HepG2 (cell line): ENCODE data around the gene DDN. TPM values are rescaled to one million over a fixed set of nuclear protein-coding genes. Genes with fewer than 3 reads are reported as not detected.

Experiments used
- ATAC-seq: fragments of 200-7000 bp; cut with Tn5 transposase; 3 replicates; pipeline ENCODE4 v1.9.1; 2020; ENCODE audit warnings: mild to moderate bottlenecking, moderate library complexity
- BruUV-seq: library from RNA; stranded (reverse); fragments of 400-500 nt; replicated peaks from 2 replicates; lab custom pipeline; 2021; lab: Mats Ljungman, UMichigan
- CTCF ChIA-PET: fragments of 300-600 bp; formaldehyde crosslinking; extraction: SDS; loops from one replicate; lab custom pipeline; 2021; ENCODE audit warnings: low total read pairs, inconsistent platforms, low intra/inter-chr PET ratio; lab: Yijun Ruan, JAX
- POLR2A ChIA-PET: fragments of 350-600 bp; sonication (Branson Sonifier 250); formaldehyde crosslinking; loops from one replicate; lab custom pipeline; 2020; ENCODE audit warnings: antibody characterized with exemption, inconsistent platforms; lab: Yijun Ruan, JAX
- DNase-seq: peaks from one replicate; pipeline ENCODE4 v3.0.0-alpha.2; 2015; ENCODE audit warnings: low spot score
- FAIRE-seq: peaks from 3 replicates; lab custom pipeline; 2011; peaks lifted over from hg19 to GRCh38; lab: Jason Lieb, UNC
- H2AFZ ChIP-seq: one replicate; pipeline ENCODE4 v1.6.1; 2011; ENCODE audit warnings: low read length, inconsistent platforms
- H3K27ac ChIP-seq: fragments of 300-600 bp; 3 replicates; pipeline ENCODE4 v1.8.0; 2011; ENCODE audit warnings: mixed run types, mild to moderate bottlenecking, mixed read lengths, low read length, inconsistent platforms; ENCODE audit not compliant: insufficient read depth; ENCODE audit errors: extremely low read length
- H3K27me3 ChIP-seq, 2 experiments: fragments of 200-600 bp in 1 of 2; 2 replicates in 1 of 2; 3 replicates in 1 of 2; pipeline versions ENCODE4 v1.6.0 to v1.8.0; 2011; ENCODE audit warnings: low read length in 2 of 2, mild to moderate bottlenecking in 2 of 2, moderate library complexity in 2 of 2, inconsistent platforms in 1 of 2; ENCODE audit not compliant: insufficient read depth in 2 of 2, control insufficient read depth in 1 of 2
- H3K36me3 ChIP-seq, 2 experiments: fragments of 200-600 bp in 1 of 2; replicated peaks in 1 of 2; 2 replicates in 1 of 2; 3 replicates in 1 of 2; pipeline versions ENCODE4 v1.5.1 to v1.8.0; 2011; ENCODE audit warnings: low read length in 2 of 2, inconsistent platforms in 1 of 2; ENCODE audit not compliant: insufficient read depth in 2 of 2, control insufficient read depth in 1 of 2
- H3K4me1 ChIP-seq: 2 replicates; pipeline ENCODE4 v1.5.1; 2012; ENCODE audit warnings: low read length, inconsistent platforms; ENCODE audit not compliant: insufficient read depth
- H3K4me2 ChIP-seq: 2 replicates; pipeline ENCODE4 v1.6.0; 2011; ENCODE audit warnings: low read depth, low read length, inconsistent platforms
- H3K4me3 ChIP-seq, 3 experiments: fragments of 200-600 bp in 1 of 3; sonication (generic), shearing (Covaris generic) in 1 of 3; replicated peaks in 1 of 3; 2 replicates each; pipeline ENCODE4 v1.5.1; 2011 to 2016; ENCODE audit warnings: low read length in 3 of 3, inconsistent platforms in 2 of 3, low read depth in 2 of 3, mild to moderate bottlenecking in 2 of 3, control low read depth in 1 of 3, mixed read lengths in 1 of 3; ENCODE audit not compliant: insufficient read depth in 1 of 3
- H3K79me2 ChIP-seq: one replicate; pipeline ENCODE4 v1.6.1; 2011; ENCODE audit warnings: low read length, inconsistent platforms; ENCODE audit not compliant: insufficient read depth
- H3K9ac ChIP-seq: 2 replicates; pipeline ENCODE4 v1.6.0; 2011; ENCODE audit warnings: mild to moderate bottlenecking, low read depth, low read length, inconsistent platforms; ENCODE audit not compliant: insufficient read depth
- H3K9me3 ChIP-seq: 2 replicates; pipeline ENCODE4 v1.5.1; 2012; ENCODE audit warnings: mild to moderate bottlenecking, low read length
- H4K20me1 ChIP-seq: 2 replicates; pipeline ENCODE4 v1.6.0; 2011; ENCODE audit warnings: inconsistent platforms, mild to moderate bottlenecking, low read length, moderate library complexity; ENCODE audit not compliant: insufficient read depth
- AHDC1 ChIP-seq: sonication (generic); formaldehyde crosslinking; IDR thresholded peaks from 2 replicates; pipeline ENCODE4 v1.5.1; 2020; ENCODE audit warnings: mild to moderate bottlenecking, missing genetic modification reagents, borderline replicate concordance
- ARNTL ChIP-seq: sonication (generic); formaldehyde crosslinking; IDR thresholded peaks from 2 replicates; pipeline ENCODE4 v1.4.0; 2020; ENCODE audit warnings: mild to moderate bottlenecking, missing genetic modification reagents
- ATF2 ChIP-seq: sonication (generic); formaldehyde crosslinking; IDR thresholded peaks from 2 replicates; pipeline ENCODE4 v1.4.0; 2020; ENCODE audit warnings: missing genetic modification reagents
- BRCA1 ChIP-seq: sonication (generic); formaldehyde crosslinking; IDR thresholded peaks from 2 replicates; pipeline ENCODE4 v1.4.0; 2020; ENCODE audit warnings: missing genetic modification reagents
- E2F2 ChIP-seq: sonication (generic); formaldehyde crosslinking; IDR thresholded peaks from 2 replicates; pipeline ENCODE4 v1.4.0; 2020; ENCODE audit warnings: missing genetic modification reagents, borderline replicate concordance
- ELF4 ChIP-seq: sonication (generic); formaldehyde crosslinking; IDR thresholded peaks from 2 replicates; pipeline ENCODE4 v1.5.0; 2020; ENCODE audit warnings: missing genetic modification reagents, mild to moderate bottlenecking, moderate library complexity, borderline replicate concordance
- HMG20A ChIP-seq: IDR thresholded peaks from 2 replicates; pipeline ENCODE4 v1.6.1; 2016; ENCODE audit warnings: borderline replicate concordance
- HOXA3 ChIP-seq: sonication (generic); formaldehyde crosslinking; IDR thresholded peaks from 2 replicates; pipeline ENCODE4 v1.5.0; 2020; ENCODE audit warnings: missing genetic modification reagents
- KLF15 ChIP-seq: sonication (generic); formaldehyde crosslinking; IDR thresholded peaks from 2 replicates; pipeline ENCODE4 v1.8.1; 2023; ENCODE audit warnings: borderline replicate concordance, mild to moderate bottlenecking, inconsistent platforms, missing genetic modification reagents, mixed read lengths
- NKX3-1 ChIP-seq: sonication (generic); formaldehyde crosslinking; IDR thresholded peaks from 2 replicates; pipeline ENCODE4 v1.5.0; 2020; ENCODE audit warnings: missing genetic modification reagents
- NONO ChIP-seq, 2 experiments: fragments of 450-650 bp in 1 of 2; sonication (generic) in 1 of 2; formaldehyde crosslinking in 1 of 2; IDR thresholded peaks in 1 of 2; conservative IDR thresholded peaks in 1 of 2; 2 replicates each; pipeline versions ENCODE4 v1.6.1 to v1.8.0; 2017 to 2022; ENCODE audit warnings: mild to moderate bottlenecking in 1 of 2, missing genetic modification reagents in 1 of 2, moderate library complexity in 1 of 2
- TAF1 ChIP-seq: sonication (generic); formaldehyde crosslinking; IDR thresholded peaks from 2 replicates; pipeline ENCODE4 v1.4.0; 2020; ENCODE audit warnings: missing genetic modification reagents
- ZNF256 ChIP-seq: sonication (generic); formaldehyde crosslinking; conservative IDR thresholded peaks from 2 replicates; pipeline ENCODE4 v1.4.0; 2020; ENCODE audit warnings: missing genetic modification reagents
- ZNF607 ChIP-seq: sonication (generic); formaldehyde crosslinking; IDR thresholded peaks from 2 replicates; pipeline ENCODE4 v1.5.1; 2020; ENCODE audit warnings: missing genetic modification reagents, mild to moderate bottlenecking, borderline replicate concordance
- ZNF800 ChIP-seq: sonication (generic); formaldehyde crosslinking; IDR thresholded peaks from 2 replicates; pipeline ENCODE4 v1.4.0; 2020; ENCODE audit warnings: missing genetic modification reagents
- WGBS: methylation state at CpG from one replicate; pipeline ENCODE4 v1.1.6; 2017; ENCODE audit warnings: low lambda C conversion rate; 5-methylcytosine and 5-hydroxymethylcytosine counted together
- in situ Hi-C: cut with HindIII; loops from 2 replicates; pipeline ENCODE4 v1.10.0; 2017; ENCODE audit warnings: low pct_unique_long_range_greater_than_20kb; ENCODE audit not compliant: extremely low pct_ligation_motif_present
- intact Hi-C: fragments of 100-400 bp; cut with micrococcal nuclease; formaldehyde crosslinking; loops from one replicate; pipeline ENCODE4 v1.10.0; 2022; ENCODE audit not compliant: unreplicated experiment
- polyA plus RNA-seq, 8 experiments: library from polyadenylated mRNA; depleted of rRNA in 3 of 8; stranded (reverse) in 7 of 8; unstranded in 1 of 8; fragments of >200 nt; fragmentation: Illumina TruSeq in 4 of 8; extraction: Trizol in 4 of 8; gene quantifications; 2 replicates each; pipeline versions ENCODE4 v1.2.1 to v1.2.3, GENCODE V29; 2011 to 2016; ENCODE audit warnings: low read depth in 4 of 8, missing spikeins in 1 of 8, mixed read lengths in 1 of 8; ENCODE audit not compliant: insufficient read depth in 1 of 8
- total RNA-seq, 5 experiments: library from RNA; depleted of rRNA; stranded (reverse); fragments of >200 nt; fragmentation: Illumina TruSeq; extraction: Trizol; gene quantifications; 2 replicates each; pipeline ENCODE4 v1.2.3, GENCODE V29; 2016; ENCODE audit warnings: low read depth in 1 of 5

The DDN gene
- total and polyA plus RNA-seq, 2 of the 13 experiments (the other 11 are each of a cell fraction or from before 2014, with no cell fraction given): 0.24 to 0.53 TPM

GRCh38 chr12:48954061-48954460, 45.1 kb downstream of the DDN start:
- FAIRE-seq (no peak), DNase-seq (no peak), ATAC-seq (no peak)
- intact Hi-C loops: no loop called here
- H2AFZ ChIP-seq: no peak overlapping the region
- 98% methylated on average over 3 of the region's 3 CpGs for WGBS
- peaks cover 43% of the 10 kb centered on the region for H3K79me2 ChIP-seq
- H3K4me3 ChIP-seq: no peak overlapping the region
- ChIA-PET POLR2A (no interaction called here), CTCF (no interaction called here)
- in situ Hi-C loops: no loop called here
- no peak overlapping the region for H3K4me2 ChIP-seq
- no peak overlapping the region for H3K27ac ChIP-seq
- no TSS peak for BruUV-seq
- H3K36me3 ChIP-seq: peaks cover 0 to 18% of the 10 kb centered on the region in 2 experiments; a peak in 2 of 5 replicates
- H3K9me3 ChIP-seq: no peaks in the 10 kb centered on the region
- peaks cover 6% of the 10 kb centered on the region; the same call in 1 of the 2 replicates for H4K20me1 ChIP-seq
- H3K27me3 ChIP-seq: no peaks in the 10 kb centered on the region
- H3K4me1 ChIP-seq: peaks cover 26% of the 10 kb centered on the region
- no peak overlapping the region for H3K9ac ChIP-seq
- TF ChIP-seq ZNF607: no peak
- no peak for TF ChIP-seq ZNF800 (CRISPR knock-in tag)
- TF ChIP-seq ARNTL: no peak
- TF ChIP-seq E2F2 (CRISPR knock-in tag): no peak
- no peak for TF ChIP-seq ELF4 (CRISPR knock-in tag)
- TF ChIP-seq TAF1 (CRISPR knock-in tag): no peak
- no peak for TF ChIP-seq NONO (IDR thresholded peaks at IDR 0.05)
- TF ChIP-seq NONO (CRISPR knock-in tag; conservative IDR thresholded peaks at IDR 0.05): no peak
- no peak for TF ChIP-seq KLF15 (CRISPR knock-in tag)
- TF ChIP-seq NKX3-1 (CRISPR knock-in tag): no peak
- TF ChIP-seq ATF2 (CRISPR knock-in tag): no peak
- TF ChIP-seq ZNF256: no peak
- no peak for TF ChIP-seq HOXA3 (CRISPR knock-in tag)
- TF ChIP-seq BRCA1 (CRISPR knock-in tag): no peak
- TF ChIP-seq AHDC1 (CRISPR knock-in tag): no peak
- no peak for TF ChIP-seq HMG20A (CRISPR knock-in tag)
